Vagina (tissue), 2 donors: ENCODE measurements around the gene SENP5. TPM values are rescaled to one million over a fixed set of nuclear protein-coding genes. Genes with fewer than 3 reads are reported as not detected.

Experiments used
- DNase-seq, 2 donors: peaks; one replicate each; pipeline ENCODE4 v3.0.0-alpha.2; 2017; ENCODE audit errors: extremely low spot score in 2 of 2
- H3K27ac ChIP-seq: fragments of 200-600 bp; sonication (generic); one replicate; pipeline ENCODE4 v1.5.1; 2019
- H3K27me3 ChIP-seq: fragments of 200-600 bp; sonication (generic); one replicate; pipeline ENCODE4 v1.5.1; 2019
- H3K36me3 ChIP-seq, 2 donors: fragments of 200-600 bp; sonication (generic); one replicate each; pipeline ENCODE4 v1.5.1; 2017 to 2019
- H3K4me1 ChIP-seq: fragments of 200-600 bp; sonication (generic); one replicate; pipeline ENCODE4 v1.5.1; 2019
- H3K4me3 ChIP-seq, 2 donors: fragments of 200-600 bp; sonication (generic); 1 replicate in 1 of 2; 2 replicates in 1 of 2; pipeline ENCODE4 v1.5.1; 2016 to 2019
- H3K9me3 ChIP-seq: fragments of 200-600 bp; sonication (generic); one replicate; pipeline ENCODE4 v1.5.1; 2019
- POLR2A ChIP-seq, 2 donors: fragments of 450-650 bp; IDR thresholded peaks; one replicate each; pipeline ENCODE4 v1.6.1; 2017; ENCODE audit warnings: antibody characterized with exemption in 2 of 2, mild to moderate bottlenecking in 2 of 2, moderate library complexity in 2 of 2
- POLR2AphosphoS5 ChIP-seq, 2 donors: sonication (generic); formaldehyde crosslinking; IDR thresholded peaks; one replicate each; pipeline ENCODE4 v1.9.0; 2017; ENCODE audit warnings: antibody characterized with exemption in 2 of 2, mild to moderate bottlenecking in 2 of 2, low read depth in 1 of 2; ENCODE audit not compliant: insufficient read depth in 1 of 2
- intact Hi-C: fragments of 100-400 bp; cut with DNase I; formaldehyde crosslinking; loops from one replicate; pipeline ENCODE4 v1.15.1; 2023
- total RNA-seq: library from RNA; depleted of rRNA; stranded (reverse); fragments of >200 nt; gene quantifications from one replicate; pipeline ENCODE4 v1.2.3, GENCODE V29; 2016
- TF ChIP-seq, protein P1 (sequence below), 3 experiments: fragments of 450-650 bp in 2 of 3; fragments of 200-600 bp in 1 of 3; sonication (generic) in 1 of 3; IDR thresholded peaks; one replicate each; pipeline ENCODE4 v1.5.1; 2017 to 2019; ENCODE audit warnings: antibody characterized with exemption in 3 of 3, mild to moderate bottlenecking in 2 of 3, moderate library complexity in 2 of 3

The SENP5 gene
- total RNA-seq, 1 donor from 2014 or later: 50.6 TPM

GRCh38 chr3:196983186-196983585, 115.5 kb downstream of the SENP5 start:
- intact Hi-C loops: no loop called here
- Histone ChIP-seq H3K4me1 (no peaks in the 10 kb centered on the region), H3K9me3 (no peaks in the 10 kb centered on the region)

More at GRCh38 chr3:196983186-196983585, 115.5 kb downstream of the SENP5 start:
- no peak overlapping the region for H3K27ac ChIP-seq
- no peaks in the 10 kb centered on the region for H3K36me3 ChIP-seq
- no peak overlapping the region for H3K4me3 ChIP-seq
- TF ChIP-seq POLR2A (IDR thresholded peaks at IDR 0.05) (no peak), POLR2AphosphoS5 (IDR thresholded peaks at IDR 0.05; ENCODE audit: insufficient read depth in 1 of 2, low read depth in 1 of 2) (no peak)
- TF ChIP-seq, protein P1, sequence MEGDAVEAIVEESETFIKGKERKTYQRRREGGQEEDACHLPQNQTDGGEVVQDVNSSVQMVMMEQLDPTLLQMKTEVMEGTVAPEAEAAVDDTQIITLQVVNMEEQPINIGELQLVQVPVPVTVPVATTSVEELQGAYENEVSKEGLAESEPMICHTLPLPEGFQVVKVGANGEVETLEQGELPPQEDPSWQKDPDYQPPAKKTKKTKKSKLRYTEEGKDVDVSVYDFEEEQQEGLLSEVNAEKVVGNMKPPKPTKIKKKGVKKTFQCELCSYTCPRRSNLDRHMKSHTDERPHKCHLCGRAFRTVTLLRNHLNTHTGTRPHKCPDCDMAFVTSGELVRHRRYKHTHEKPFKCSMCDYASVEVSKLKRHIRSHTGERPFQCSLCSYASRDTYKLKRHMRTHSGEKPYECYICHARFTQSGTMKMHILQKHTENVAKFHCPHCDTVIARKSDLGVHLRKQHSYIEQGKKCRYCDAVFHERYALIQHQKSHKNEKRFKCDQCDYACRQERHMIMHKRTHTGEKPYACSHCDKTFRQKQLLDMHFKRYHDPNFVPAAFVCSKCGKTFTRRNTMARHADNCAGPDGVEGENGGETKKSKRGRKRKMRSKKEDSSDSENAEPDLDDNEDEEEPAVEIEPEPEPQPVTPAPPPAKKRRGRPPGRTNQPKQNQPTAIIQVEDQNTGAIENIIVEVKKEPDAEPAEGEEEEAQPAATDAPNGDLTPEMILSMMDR (IDR thresholded peaks at IDR 0.05): no peak
- no peaks in the 10 kb centered on the region for H3K27me3 ChIP-seq
- no peak for DNase-seq

Other genes starting within 250 kb of the SENP5 start
- 5.4 TPM for gene NRROS, start 228.2 kb upstream of the SENP5 start, total RNA-seq
- gene CEP19, start 155.7 kb upstream of the SENP5 start, total RNA-seq: 1.5 TPM
- 31.9 TPM for gene PIGX, start 155.5 kb upstream of the SENP5 start, total RNA-seq
- gene PAK2, start 128.1 kb upstream of the SENP5 start, total RNA-seq: 41.3 TPM
- gene NCBP2, start 74.6 kb downstream of the SENP5 start, total RNA-seq: 25.8 TPM
- 9.8 TPM for gene PIGZ, start 100.9 kb downstream of the SENP5 start, total RNA-seq
- 23.6 TPM for gene MELTF, start 161.9 kb downstream of the SENP5 start, total RNA-seq